HuH-7 (cell line): Measurements from ENCODE around the gene ADAMTSL1.

ENCODE experiments used
- DNase-seq: peaks from one replicate; pipeline ENCODE4 v3.0.0; 2011; ENCODE audit warnings: low spot score

ADAMTSL1 gene

GRCh38 chr9:18739127-18739526 lies 265.2 kb downstream of the ADAMTSL1 start:
- DNase-seq = no peak

GRCh38 chr9:18739641-18740318 lies 265.8 kb downstream of the ADAMTSL1 start:
- no peak for DNase-seq

- no peak for DNase-seq
Observed at GRCh38 chr9:18741359-18741758, 267.4 kb downstream of the ADAMTSL1 start.

GRCh38 chr9:18741945-18742344 lies 268.0 kb downstream of the ADAMTSL1 start:
- no peak for DNase-seq

GRCh38 chr9:18743421-18743820 lies 269.5 kb downstream of the ADAMTSL1 start:
- no peak for DNase-seq

GRCh38 chr9:18743971-18744370 lies 270.0 kb downstream of the ADAMTSL1 start:
- no peak for DNase-seq

- DNase-seq = no peak
Observed at GRCh38 chr9:18745710-18746109, 271.8 kb downstream of the ADAMTSL1 start.

GRCh38 chr9:18746631-18747030 lies 272.7 kb downstream of the ADAMTSL1 start:
- no peak for DNase-seq

- DNase-seq = no peak
Observed at GRCh38 chr9:18747595-18747994, 273.6 kb downstream of the ADAMTSL1 start.

- no peak for DNase-seq
Observed at GRCh38 chr9:18748251-18748701, 274.3 kb downstream of the ADAMTSL1 start.

GRCh38 chr9:18749711-18750110 lies 275.8 kb downstream of the ADAMTSL1 start:
- no peak for DNase-seq

GRCh38 chr9:18753904-18754303 lies 280.0 kb downstream of the ADAMTSL1 start:
- no peak for DNase-seq

GRCh38 chr9:18754537-18754936 lies 280.6 kb downstream of the ADAMTSL1 start:
- no peak for DNase-seq

- no peak for DNase-seq
Observed at GRCh38 chr9:18755263-18755662, 281.3 kb downstream of the ADAMTSL1 start.

GRCh38 chr9:18756712-18757125 lies 282.8 kb downstream of the ADAMTSL1 start:
- no peak for DNase-seq

GRCh38 chr9:18759827-18760226 lies 285.9 kb downstream of the ADAMTSL1 start:
- no peak for DNase-seq

GRCh38 chr9:18761742-18762300 lies 287.9 kb downstream of the ADAMTSL1 start:
- DNase-seq = no peak

GRCh38 chr9:18766989-18767550 lies 293.1 kb downstream of the ADAMTSL1 start:
- DNase-seq = no peak

GRCh38 chr9:18768951-18769622 lies 295.1 kb downstream of the ADAMTSL1 start:
- no peak for DNase-seq

GRCh38 chr9:18770131-18770908 lies 296.4 kb downstream of the ADAMTSL1 start:
- DNase-seq = no peak

- no peak for DNase-seq
Observed at GRCh38 chr9:18771011-18771410, 297.1 kb downstream of the ADAMTSL1 start.

- DNase-seq = no peak
Observed at GRCh38 chr9:18771763-18772162, 297.8 kb downstream of the ADAMTSL1 start.
